SW 1271 (cell line): ENCODE data around the gene BICRAL.
"Not testable (repeated sequence)": the region's sequence is repeated elsewhere in the genome, so short reads cannot be mapped to it uniquely, and the experiment has no call there.

Source experiments
- DNase-seq, 2 experiments: peaks; one replicate each; lab custom pipeline; 2025; lab: John Stamatoyannopoulos, UW

Gene BICRAL

GRCh38 chr6:42834056-42834455, 52.2 kb downstream of the BICRAL start:
- no peak for DNase-seq

DNA sequence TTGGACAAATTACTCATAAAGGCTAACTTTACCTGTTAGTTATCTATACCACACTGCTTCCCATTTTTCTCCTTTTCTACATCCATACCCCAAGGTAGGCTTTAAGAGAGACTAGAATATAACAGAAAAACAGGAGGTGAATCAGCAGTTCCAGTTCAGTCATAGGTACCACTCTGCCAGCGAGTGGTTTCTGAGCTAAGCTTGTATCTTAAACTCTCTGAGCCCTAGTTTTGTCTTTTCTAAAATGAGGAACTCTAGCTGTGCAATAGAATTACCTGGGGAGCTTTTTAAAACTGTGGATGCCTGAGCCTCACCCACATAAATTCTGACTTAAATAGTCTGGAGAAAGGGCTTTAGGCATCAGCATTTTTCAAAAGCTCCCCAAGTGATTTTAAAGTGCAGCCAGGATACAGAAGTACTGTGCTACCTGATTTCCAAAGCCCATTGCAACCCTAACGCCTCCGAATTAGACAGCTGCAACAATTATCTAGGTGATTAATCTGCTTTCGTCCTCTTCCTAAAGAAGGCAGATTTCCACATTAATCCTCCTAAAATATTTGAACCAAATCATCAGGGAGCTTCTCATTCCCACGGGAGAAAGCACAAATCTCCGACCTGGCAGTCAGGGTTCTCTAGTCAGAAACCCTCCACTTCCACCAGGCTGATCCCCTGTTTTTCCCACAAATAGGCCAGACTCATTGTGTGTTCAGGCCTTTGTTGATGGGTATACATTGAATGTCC, 60.2 kb downstream of the BICRAL start:
- no peak for DNase-seq

GRCh38 chr6:42845327-42845694, 63.5 kb downstream of the BICRAL start:
- no peak for DNase-seq

GRCh38 chr6:42846505-42846904, 64.7 kb downstream of the BICRAL start:
- DNase-seq = no peak

DNA sequence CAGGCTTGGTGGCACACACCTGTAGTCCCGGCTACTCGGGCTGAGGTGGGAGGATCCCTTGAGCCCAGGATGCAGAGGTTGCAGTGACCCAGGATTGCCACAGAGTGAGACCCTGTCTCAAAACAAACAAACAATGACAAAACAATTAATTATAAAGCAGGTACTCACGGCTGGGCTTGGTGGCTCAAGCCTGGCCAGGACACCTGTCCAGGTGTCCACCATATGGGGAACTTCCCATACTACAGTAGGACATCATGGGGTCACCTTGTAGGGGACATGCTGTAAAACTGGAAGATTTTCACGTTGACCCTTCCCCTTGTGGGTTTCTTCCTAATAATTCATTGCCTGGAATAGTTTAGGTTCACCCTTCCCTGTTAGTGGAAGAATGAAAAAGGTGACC, 66.8 kb downstream of the BICRAL start:
- no peak for DNase-seq

DNA sequence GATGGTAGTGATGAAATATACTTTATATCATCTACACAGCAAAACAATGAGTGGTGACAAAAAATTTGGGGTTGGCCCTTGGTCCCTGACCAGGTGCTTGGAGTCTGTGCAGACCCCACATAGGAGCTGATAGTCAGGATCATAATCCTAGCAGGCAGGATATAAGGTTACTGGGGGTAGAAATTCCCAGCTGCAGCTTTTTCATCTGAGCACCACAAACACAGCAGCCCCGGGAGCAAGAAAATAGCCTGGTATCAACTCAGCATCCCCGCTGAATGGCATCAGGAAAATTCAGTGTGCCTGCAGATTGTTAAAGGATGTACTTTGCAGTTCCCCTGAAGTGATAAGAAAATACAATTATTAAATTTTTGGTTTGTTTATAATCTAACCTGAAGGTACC, 69.7 kb downstream of the BICRAL start:
- DNase-seq = no peak

- DNase-seq = no peak
These were observed 78.2 kb downstream of the BICRAL start for GRCh38 chr6:42860036-42860435.

DNA sequence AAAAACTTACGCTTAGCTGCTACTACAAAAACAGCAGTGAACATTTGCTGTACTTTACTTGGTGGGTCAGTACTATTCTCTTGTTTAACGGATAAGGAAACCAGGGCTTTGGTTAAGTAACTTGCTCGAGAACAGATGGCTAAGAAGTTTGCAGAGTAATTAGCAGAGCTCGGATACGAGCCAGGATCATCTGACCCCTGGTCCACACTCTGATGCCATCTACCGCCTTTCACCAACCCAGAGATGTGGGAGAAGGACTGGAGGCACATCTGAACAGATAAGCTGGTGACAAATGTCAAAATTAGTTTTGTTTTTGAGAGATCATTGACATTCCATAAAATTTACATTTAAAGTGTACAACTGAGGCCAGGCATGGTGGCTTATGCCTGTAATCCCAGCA, 78.6 kb downstream of the BICRAL start:
- DNase-seq = no peak

DNA sequence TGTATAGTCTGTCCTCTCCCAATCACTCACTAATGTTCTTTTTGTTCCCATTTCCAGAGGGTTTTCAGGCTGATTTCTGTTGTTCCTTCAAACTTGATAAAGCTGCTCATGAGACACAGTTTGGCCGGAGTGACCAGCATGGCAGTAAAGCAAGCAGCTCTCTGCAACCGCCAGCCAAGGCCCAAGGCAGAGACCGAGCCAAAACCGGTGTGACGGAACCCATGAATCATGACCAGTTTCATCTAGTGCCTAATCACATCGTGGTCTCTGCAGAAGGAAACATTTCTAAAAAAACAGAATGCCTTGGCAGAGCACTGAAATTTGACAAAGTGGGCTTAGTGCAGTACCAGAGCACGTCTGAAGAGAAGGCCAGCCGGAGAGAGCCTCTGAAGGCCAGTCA, 82.8 kb downstream of the BICRAL start:
- DNase-seq = no peak

- no peak for DNase-seq
These were observed 88.5 kb downstream of the BICRAL start for GRCh38 chr6:42870145-42870936.

GRCh38 chr6:42871711-42872110, 89.9 kb downstream of the BICRAL start:
- no peak for DNase-seq

DNA sequence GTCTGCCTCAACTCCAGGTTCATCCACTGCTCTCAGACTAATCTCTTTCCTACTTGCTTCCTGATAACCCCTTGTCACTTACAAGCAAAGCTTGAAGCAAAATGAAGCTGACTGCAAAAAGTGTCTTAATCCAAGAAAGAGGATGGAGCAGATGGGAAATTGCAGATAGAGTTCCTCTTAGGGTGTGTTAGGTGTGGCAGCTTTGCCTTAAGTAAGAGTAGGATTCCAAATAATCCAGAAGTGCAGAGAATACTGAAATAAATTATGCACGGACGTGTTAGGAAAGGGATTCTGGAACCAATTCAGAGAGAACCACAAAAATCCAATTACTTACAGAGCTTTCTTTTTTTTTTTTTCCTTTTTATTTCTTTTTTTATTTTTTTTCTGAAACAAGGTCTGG, 91.5 kb downstream of the BICRAL start:
- no peak for DNase-seq

GRCh38 chr6:42877695-42878094, 95.8 kb downstream of the BICRAL start:
- no peak for DNase-seq

DNA sequence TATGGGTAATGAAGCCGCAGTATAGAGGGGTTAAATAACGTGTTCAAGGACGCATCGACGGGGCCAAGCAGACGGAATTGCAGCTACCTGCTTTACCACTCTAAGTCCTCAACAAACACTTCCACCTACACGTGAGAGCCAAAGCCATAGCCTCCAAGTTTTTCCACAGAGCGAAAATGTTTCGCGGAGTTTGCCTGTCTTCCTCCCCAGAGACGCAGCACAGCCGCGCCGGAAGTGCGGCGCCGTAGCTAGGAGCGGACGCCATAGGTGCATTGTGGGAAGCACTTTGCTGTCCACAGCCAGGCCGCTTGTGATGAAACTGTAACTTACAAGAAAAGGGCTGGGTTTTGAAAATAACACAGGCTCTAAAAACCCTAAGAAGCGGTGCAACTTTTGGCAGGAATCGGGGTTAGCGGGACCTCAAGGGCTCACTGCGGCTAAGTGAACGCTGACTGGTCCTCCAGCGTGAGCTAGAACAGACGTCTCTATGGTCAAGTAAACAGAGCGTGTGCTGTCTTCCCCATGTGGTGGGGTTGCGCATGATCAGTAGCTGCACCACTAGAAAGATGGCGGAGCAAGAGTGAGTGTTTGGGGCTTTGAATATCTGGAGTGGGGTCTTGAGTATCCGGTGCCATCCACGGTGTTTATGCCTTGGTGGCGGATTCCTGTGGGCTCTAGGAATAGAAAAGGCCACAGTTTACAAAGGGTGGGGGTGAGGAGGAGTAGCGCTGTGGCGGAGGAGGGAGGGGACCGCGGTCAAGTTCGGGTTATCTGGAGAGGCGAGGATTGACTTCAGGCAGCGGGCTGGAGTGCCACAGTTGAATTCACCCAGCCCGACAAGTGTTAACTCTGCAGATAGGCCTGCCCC, 97.8 kb downstream of the BICRAL start, which contains the start of gene RPL7L1:
Gene RPL7L1 (plus strand): TSS at position 245 of the 868 bp plus-strand sequence. CDS start 295 bp downstream, at position 540.
- peak; percentile 67 to 93 for DNase-seq

- DNase-seq = not testable (repeated sequence)
These were observed 98.5 kb downstream of the BICRAL start for GRCh38 chr6:42880240-42880817.

DNA sequence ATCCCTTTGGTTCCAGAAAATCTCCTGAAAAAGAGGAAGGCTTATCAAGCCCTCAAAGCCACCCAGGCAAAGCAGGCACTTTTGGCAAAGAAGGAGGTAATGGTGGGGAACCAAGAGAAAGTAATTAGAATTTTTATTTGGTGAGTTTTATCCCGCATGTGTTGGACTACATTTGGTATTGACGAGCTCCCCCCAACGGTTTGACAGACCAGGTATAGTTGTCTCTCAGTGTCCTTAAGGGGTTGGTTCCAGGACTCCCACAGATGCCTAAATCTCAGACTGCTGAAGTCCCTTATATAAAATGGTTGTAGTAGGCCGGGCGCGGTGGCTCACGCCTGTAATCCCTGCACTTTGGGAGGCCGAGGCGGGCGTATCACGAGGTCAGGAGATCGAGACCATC, 99.0 kb downstream of the BICRAL start:
- DNase-seq = not testable (repeated sequence)

- no peak for DNase-seq
These were observed 103.8 kb downstream of the BICRAL start for GRCh38 chr6:42885702-42886101.

DNA sequence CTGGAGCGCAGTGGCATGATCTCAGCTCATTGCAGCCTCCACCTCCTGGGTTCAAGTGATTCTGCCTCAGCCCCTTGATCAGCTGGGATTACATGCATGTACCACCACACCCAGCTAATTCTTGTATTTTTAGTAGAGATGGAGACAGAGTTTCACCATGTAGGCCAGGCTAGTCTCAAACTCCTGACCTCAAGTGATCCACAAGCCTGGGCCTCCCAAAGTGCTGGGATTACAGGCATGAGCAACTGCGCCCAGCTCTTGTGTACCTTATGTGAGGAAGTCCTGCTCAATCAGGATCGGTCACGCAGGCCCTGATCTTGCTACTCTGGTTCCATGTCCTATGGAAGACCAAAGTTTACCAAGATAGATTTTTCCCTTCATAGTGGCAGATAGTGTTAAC, 106.3 kb downstream of the BICRAL start:
- not testable (repeated sequence) for DNase-seq

- DNase-seq = no peak
These were observed 108.0 kb downstream of the BICRAL start for GRCh38 chr6:42889815-42890214.

GRCh38 chr6:42890311-42891198, 108.7 kb downstream of the BICRAL start:
- DNase-seq = peak; percentile 91 to 92

- DNase-seq = no peak
These were observed 109.4 kb downstream of the BICRAL start for GRCh38 chr6:42891199-42891722.
